CD14-positive monocyte (primary cell): ENCODE data around the gene KIRREL3. TPM values are rescaled to one million over a fixed set of nuclear protein-coding genes. Genes with fewer than 3 reads are reported as not detected.

ENCODE experiments used
- DNase-seq, 3 donors: peaks; one replicate each; pipeline ENCODE4 v3.0.0-alpha.2; 2011 to 2022
- H2AFZ ChIP-seq: 2 replicates; pipeline ENCODE4 v1.6.0; 2012; ENCODE audit warnings: mild to moderate bottlenecking, low read depth, low read length, inconsistent platforms; ENCODE audit not compliant: insufficient read depth, poor library complexity, severe bottlenecking
- H3K27ac ChIP-seq, 2 donors: 1 replicate in 1 of 2; 2 replicates in 1 of 2; pipeline ENCODE4 v1.5.1; 2012 to 2013; ENCODE audit warnings: low read length in 2 of 2, control low read depth in 1 of 2, inconsistent platforms in 1 of 2, low read depth in 1 of 2, mild to moderate bottlenecking in 1 of 2
- H3K27me3 ChIP-seq, 2 donors: one replicate each; pipeline versions ENCODE4 v1.6.0 to v1.6.1; 2011 to 2013; ENCODE audit warnings: low read length in 2 of 2; ENCODE audit not compliant: control insufficient read depth in 2 of 2, insufficient read depth in 2 of 2
- H3K36me3 ChIP-seq, 2 donors: replicated peaks in 1 of 2; 1 replicate in 1 of 2; 2 replicates in 1 of 2; pipeline versions ENCODE4 v1.5.1 to v1.6.1; 2012 to 2013; ENCODE audit warnings: low read length in 2 of 2, control low read depth in 1 of 2, inconsistent platforms in 1 of 2, mild to moderate bottlenecking in 1 of 2; ENCODE audit not compliant: insufficient read depth in 2 of 2, control insufficient read depth in 1 of 2
- H3K4me1 ChIP-seq, 2 donors: 1 replicate in 1 of 2; 2 replicates in 1 of 2; pipeline versions ENCODE4 v1.5.1 to v1.6.1; 2012 to 2013; ENCODE audit warnings: low read length in 2 of 2, control low read depth in 1 of 2, inconsistent platforms in 1 of 2, mild to moderate bottlenecking in 1 of 2, moderate library complexity in 1 of 2; ENCODE audit not compliant: insufficient read depth in 2 of 2, control insufficient read depth in 1 of 2
- H3K4me2 ChIP-seq: replicated peaks from 2 replicates; pipeline ENCODE3; 2012; ENCODE audit warnings: low read length, moderate library complexity, mild to moderate bottlenecking; ENCODE audit not compliant: poor library complexity, severe bottlenecking; ENCODE audit errors: extremely low read depth
- H3K4me3 ChIP-seq, 3 experiments: fragments of 200-600 bp in 1 of 3; sonication (generic) in 1 of 3; replicated peaks in 1 of 3; 1 replicate in 2 of 3; 2 replicates in 1 of 3; pipeline ENCODE4 v1.5.1; 2011 to 2013; ENCODE audit warnings: low read length in 3 of 3, mild to moderate bottlenecking in 3 of 3, control low read depth in 2 of 3, low read depth in 2 of 3, inconsistent platforms in 1 of 3, moderate library complexity in 1 of 3
- H3K79me2 ChIP-seq: 2 replicates; pipeline ENCODE4 v1.6.0; 2012; ENCODE audit warnings: mild to moderate bottlenecking, control low read depth, inconsistent platforms, low read length, moderate library complexity; ENCODE audit not compliant: insufficient read depth
- H3K9ac ChIP-seq: 2 replicates; pipeline ENCODE4 v1.6.0; 2017; ENCODE audit warnings: low read length, mild to moderate bottlenecking; ENCODE audit not compliant: insufficient read depth, poor library complexity, severe bottlenecking
- H3K9me3 ChIP-seq, 2 donors: replicated peaks in 1 of 2; 1 replicate in 1 of 2; 2 replicates in 1 of 2; pipeline versions ENCODE4 v1.5.1 to v1.6.1; 2012 to 2013; ENCODE audit warnings: low read length in 2 of 2, control low read depth in 1 of 2; ENCODE audit not compliant: control insufficient read depth in 1 of 2, insufficient read depth in 1 of 2
- H4K20me1 ChIP-seq: 2 replicates; pipeline ENCODE4 v1.6.0; 2012; ENCODE audit warnings: mild to moderate bottlenecking, low read length, control low read depth, moderate library complexity; ENCODE audit not compliant: insufficient read depth
- H3K27ac Mint-ChIP-seq, 7 donors: one replicate each; pipeline ENCODE4 v1.8.0; 2020; ENCODE audit warnings: mild to moderate bottlenecking in 7 of 7, mixed read lengths in 7 of 7, moderate library complexity in 6 of 7, inconsistent platforms in 2 of 7
- H3K27me3 Mint-ChIP-seq, 3 donors: one replicate each; pipeline ENCODE4 v1.8.0; 2021 to 2022; ENCODE audit warnings: low read depth in 3 of 3, mild to moderate bottlenecking in 3 of 3, mixed read lengths in 3 of 3, moderate library complexity in 3 of 3, inconsistent platforms in 1 of 3
- H3K36me3 Mint-ChIP-seq, 2 donors: one replicate each; pipeline ENCODE4 v1.8.0; 2020; ENCODE audit warnings: mixed read lengths in 2 of 2, inconsistent platforms in 1 of 2, mild to moderate bottlenecking in 1 of 2
- H3K4me1 Mint-ChIP-seq: one replicate; pipeline ENCODE4 v1.8.0; 2020; ENCODE audit warnings: mild to moderate bottlenecking, mixed read lengths
- H3K4me3 Mint-ChIP-seq, 2 donors: one replicate each; pipeline ENCODE4 v1.8.0; 2020; ENCODE audit warnings: mild to moderate bottlenecking in 2 of 2, mixed read lengths in 2 of 2, moderate library complexity in 1 of 2
- H3K9me3 Mint-ChIP-seq, 7 donors: one replicate each; pipeline ENCODE4 v1.8.0; 2020 to 2022; ENCODE audit warnings: mixed read lengths in 7 of 7, mild to moderate bottlenecking in 6 of 7, moderate library complexity in 6 of 7, inconsistent platforms in 2 of 7
- CTCF ChIP-seq: fragments of 200-600 bp; IDR thresholded peaks from one replicate; pipeline ENCODE4 v1.8.0; 2022; ENCODE audit warnings: antibody characterized with exemption, mild to moderate bottlenecking
- WGBS: methylation state at CpG from one replicate; pipeline ENCODE4 v1.1.5; 2013; ENCODE audit warnings: missing lambda C conversion rate; ENCODE audit not compliant: insufficient coverage; 5-methylcytosine and 5-hydroxymethylcytosine counted together
- intact Hi-C, 2 donors: fragments of 100-400 bp; cut with micrococcal nuclease; formaldehyde crosslinking; loops; one replicate each; pipeline versions ENCODE4 v1.15.0 to v1.15.1; 2023
- polyA plus RNA-seq, 3 donors: library from polyadenylated mRNA; depleted of rRNA in 1 of 3; unstranded in 2 of 3; stranded (reverse) in 1 of 3; fragments of 300-500 nt in 2 of 3; fragments of >200 nt in 1 of 3; fragmentation: Illumina TruSeq in 2 of 3; gene quantifications; 1 replicate in 2 of 3; 2 replicates in 1 of 3; pipeline ENCODE4 v1.2.3, GENCODE V29; 2012 to 2021

Gene KIRREL3
- polyA plus RNA-seq, 3 donors: not detected

- no peak overlapping the region for H3K27ac ChIP-seq
- H4K20me1 ChIP-seq: no peaks in the 10 kb centered on the region
- WGBS: 70% methylated on average over 5 of the region's 5 CpGs
- Mint-ChIP-seq H3K4me3 (no peak overlapping the region), H3K4me1 (no peaks in the 10 kb centered on the region), H3K27ac (no peak overlapping the region), H3K36me3 (no peaks in the 10 kb centered on the region), H3K9me3 (peaks cover 0 to 2% (median 0%) of the 10 kb centered on the region in 7 donors), H3K27me3 (peaks cover 5 to 12% (median 10%) of the 10 kb centered on the region in 3 donors)
- H3K4me3 ChIP-seq: no peak overlapping the region
- H3K4me1 ChIP-seq: no peaks in the 10 kb centered on the region
- no peaks in the 10 kb centered on the region for H3K79me2 ChIP-seq
- TF ChIP-seq CTCF: no peak
- no peaks in the 10 kb centered on the region for H3K36me3 ChIP-seq
- no peak overlapping the region for H3K9ac ChIP-seq
- no peaks in the 10 kb centered on the region for H3K27me3 ChIP-seq
- no peak for DNase-seq
- intact Hi-C loops: no loop called here
- H3K4me2 ChIP-seq: no peak overlapping the region
- H2AFZ ChIP-seq: no peak overlapping the region
- H3K9me3 ChIP-seq: no peaks in the 10 kb centered on the region
Observed at GRCh38 chr11:127013550-127013949, 13.0 kb upstream of the KIRREL3 start.

GRCh38 chr11:127006311-127006710 is 5.7 kb upstream of the KIRREL3 start:
- H3K27ac ChIP-seq: no peak overlapping the region
- H3K36me3 ChIP-seq: no peaks in the 10 kb centered on the region
- intact Hi-C loops: no loop called here

More at GRCh38 chr11:127006311-127006710, 5.7 kb upstream of the KIRREL3 start:
- no peak overlapping the region for H3K4me2 ChIP-seq
- H2AFZ ChIP-seq: no peak overlapping the region
- H3K9ac ChIP-seq: no peak overlapping the region
- H3K9me3 ChIP-seq: peaks cover 0 to 11% of the 10 kb centered on the region in 2 donors
- H3K9me3 Mint-ChIP-seq: peaks cover 0 to 6% (median 0%) of the 10 kb centered on the region in 7 donors
- H3K79me2 ChIP-seq: no peaks in the 10 kb centered on the region
- TF ChIP-seq CTCF: no peak
- H3K4me1 Mint-ChIP-seq: no peaks in the 10 kb centered on the region
- H3K27me3 Mint-ChIP-seq: peaks cover 36 to 44% (median 41%) of the 10 kb centered on the region in 3 donors
- no peaks in the 10 kb centered on the region for H3K36me3 Mint-ChIP-seq
- H4K20me1 ChIP-seq: no peaks in the 10 kb centered on the region
- H3K27ac Mint-ChIP-seq: no peak overlapping the region
- H3K27me3 ChIP-seq: peaks cover 36 to 47% of the 10 kb centered on the region in 2 donors
- H3K4me1 ChIP-seq: no peaks in the 10 kb centered on the region
- no peak overlapping the region for H3K4me3 ChIP-seq
- WGBS: 100% methylated on average over 2 of the region's 2 CpGs
- H3K4me3 Mint-ChIP-seq: no peak overlapping the region
- DNase-seq: no peak
